PFSK-1 (cell line): ENCODE measurements around the gene TOGARAM1.

ENCODE experiments used
- FOXP2 ChIP-seq: optimal IDR thresholded peaks from 2 replicates; pipeline ENCODE3; 2011; ENCODE audit warnings: borderline replicate concordance, control low read depth, inconsistent platforms; ENCODE audit not compliant: insufficient read depth; ENCODE audit errors: extremely low read length, extremely low read depth
- POLR2AphosphoS5 ChIP-seq: IDR thresholded peaks from 2 replicates; pipeline ENCODE4 v1.6.1; 2012; ENCODE audit warnings: low read depth, mild to moderate bottlenecking, control low read depth, low read length, moderate library complexity
- SIN3A ChIP-seq: IDR thresholded peaks from 2 replicates; pipeline ENCODE4 v1.6.1; 2012; ENCODE audit warnings: mild to moderate bottlenecking, low read length, moderate library complexity, borderline replicate concordance; ENCODE audit not compliant: insufficient read depth
- TAF1 ChIP-seq: IDR thresholded peaks from 2 replicates; pipeline ENCODE4 v1.6.1; 2012; ENCODE audit warnings: low read length, control low read depth, borderline replicate concordance; ENCODE audit not compliant: insufficient read depth
- TF ChIP-seq, protein P1 (sequence below), 2 experiments: IDR thresholded peaks; 2 replicates each; pipeline versions ENCODE4 v1.6.1 to v1.8.0; 2011 to 2012; ENCODE audit warnings: low read depth in 2 of 2, low read length in 2 of 2, control low read depth in 1 of 2, inconsistent platforms in 1 of 2, mild to moderate bottlenecking in 1 of 2, moderate library complexity in 1 of 2; ENCODE audit not compliant: insufficient read depth in 1 of 2

TOGARAM1 gene

DNA sequence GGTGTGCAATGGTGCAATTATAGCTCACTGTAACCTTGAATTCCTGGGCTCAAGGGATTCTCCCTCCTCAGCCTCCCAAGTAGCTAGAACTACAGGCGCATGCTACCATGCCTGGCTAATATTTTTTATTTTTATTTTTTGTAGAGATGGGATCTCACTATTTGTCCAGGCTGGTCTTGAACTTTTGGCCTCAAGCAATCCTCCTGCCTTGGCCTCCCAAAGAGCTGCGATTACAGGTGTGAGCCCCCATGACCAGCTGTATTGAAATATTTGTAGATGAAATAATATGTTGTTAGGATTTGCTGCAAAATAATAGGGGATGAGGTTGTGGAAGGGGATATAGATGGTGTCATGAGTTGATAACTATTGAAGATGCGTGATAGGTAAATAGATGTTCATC is 5.1 kb upstream of the TOGARAM1 start:
- TF ChIP-seq SIN3A (no peak), FOXP2 (no peak), POLR2AphosphoS5 (no peak), TAF1 (no peak)
- TF ChIP-seq, protein P1, sequence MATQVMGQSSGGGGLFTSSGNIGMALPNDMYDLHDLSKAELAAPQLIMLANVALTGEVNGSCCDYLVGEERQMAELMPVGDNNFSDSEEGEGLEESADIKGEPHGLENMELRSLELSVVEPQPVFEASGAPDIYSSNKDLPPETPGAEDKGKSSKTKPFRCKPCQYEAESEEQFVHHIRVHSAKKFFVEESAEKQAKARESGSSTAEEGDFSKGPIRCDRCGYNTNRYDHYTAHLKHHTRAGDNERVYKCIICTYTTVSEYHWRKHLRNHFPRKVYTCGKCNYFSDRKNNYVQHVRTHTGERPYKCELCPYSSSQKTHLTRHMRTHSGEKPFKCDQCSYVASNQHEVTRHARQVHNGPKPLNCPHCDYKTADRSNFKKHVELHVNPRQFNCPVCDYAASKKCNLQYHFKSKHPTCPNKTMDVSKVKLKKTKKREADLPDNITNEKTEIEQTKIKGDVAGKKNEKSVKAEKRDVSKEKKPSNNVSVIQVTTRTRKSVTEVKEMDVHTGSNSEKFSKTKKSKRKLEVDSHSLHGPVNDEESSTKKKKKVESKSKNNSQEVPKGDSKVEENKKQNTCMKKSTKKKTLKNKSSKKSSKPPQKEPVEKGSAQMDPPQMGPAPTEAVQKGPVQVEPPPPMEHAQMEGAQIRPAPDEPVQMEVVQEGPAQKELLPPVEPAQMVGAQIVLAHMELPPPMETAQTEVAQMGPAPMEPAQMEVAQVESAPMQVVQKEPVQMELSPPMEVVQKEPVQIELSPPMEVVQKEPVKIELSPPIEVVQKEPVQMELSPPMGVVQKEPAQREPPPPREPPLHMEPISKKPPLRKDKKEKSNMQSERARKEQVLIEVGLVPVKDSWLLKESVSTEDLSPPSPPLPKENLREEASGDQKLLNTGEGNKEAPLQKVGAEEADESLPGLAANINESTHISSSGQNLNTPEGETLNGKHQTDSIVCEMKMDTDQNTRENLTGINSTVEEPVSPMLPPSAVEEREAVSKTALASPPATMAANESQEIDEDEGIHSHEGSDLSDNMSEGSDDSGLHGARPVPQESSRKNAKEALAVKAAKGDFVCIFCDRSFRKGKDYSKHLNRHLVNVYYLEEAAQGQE (IDR thresholded peaks at IDR 0.05; ENCODE audit: insufficient read depth in 1 of 2, low read depth in 2 of 2, low read length in 2 of 2), result no peak

DNA sequence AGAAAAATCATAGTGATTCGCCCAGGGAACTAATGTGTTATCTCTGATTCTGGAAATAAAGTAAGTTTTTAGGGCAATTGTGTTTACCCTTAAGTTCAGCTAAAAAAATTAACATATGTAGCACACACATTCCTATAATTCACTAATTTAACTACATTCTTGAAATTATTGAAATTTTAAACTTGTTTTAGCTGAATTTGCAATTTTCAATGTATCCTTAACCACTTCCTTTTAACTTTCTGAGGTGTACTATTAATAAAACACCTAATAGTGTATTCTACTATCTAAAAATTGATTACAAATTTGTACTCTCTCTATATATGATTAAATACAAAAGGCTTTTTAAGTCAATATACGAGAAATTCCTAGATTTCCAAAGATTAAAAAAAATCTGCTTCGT is 2.5 kb upstream of the TOGARAM1 start:
- TF ChIP-seq, protein P1 (IDR thresholded peaks at IDR 0.05; ENCODE audit: insufficient read depth in 1 of 2, low read depth in 2 of 2, low read length in 2 of 2), result no peak

DNA sequence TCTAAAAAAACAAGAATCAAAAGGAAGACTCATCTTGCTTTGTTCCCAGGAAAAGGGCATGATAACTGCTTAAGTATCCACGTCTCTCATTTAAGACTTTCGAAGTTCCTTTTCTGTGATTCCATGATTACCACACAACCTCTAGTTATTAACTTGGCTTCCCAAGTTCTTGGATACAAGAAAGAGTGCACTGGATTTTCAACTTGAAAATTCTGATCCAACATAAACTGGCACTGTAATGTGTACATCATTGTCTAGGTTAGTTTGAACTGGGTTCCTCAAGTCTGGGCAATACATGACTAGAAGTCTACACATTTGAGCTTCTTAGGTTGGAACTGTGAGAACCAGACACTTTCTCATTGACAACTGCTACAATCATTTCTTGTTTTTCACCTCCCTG is 1.8 kb upstream of the TOGARAM1 start:
- TF ChIP-seq, protein P1 (IDR thresholded peaks at IDR 0.05; ENCODE audit: insufficient read depth in 1 of 2, low read depth in 2 of 2, low read length in 2 of 2), result no peak
- TF ChIP-seq SIN3A (no peak), POLR2AphosphoS5 (no peak), TAF1 (no peak), FOXP2 (no peak)

DNA sequence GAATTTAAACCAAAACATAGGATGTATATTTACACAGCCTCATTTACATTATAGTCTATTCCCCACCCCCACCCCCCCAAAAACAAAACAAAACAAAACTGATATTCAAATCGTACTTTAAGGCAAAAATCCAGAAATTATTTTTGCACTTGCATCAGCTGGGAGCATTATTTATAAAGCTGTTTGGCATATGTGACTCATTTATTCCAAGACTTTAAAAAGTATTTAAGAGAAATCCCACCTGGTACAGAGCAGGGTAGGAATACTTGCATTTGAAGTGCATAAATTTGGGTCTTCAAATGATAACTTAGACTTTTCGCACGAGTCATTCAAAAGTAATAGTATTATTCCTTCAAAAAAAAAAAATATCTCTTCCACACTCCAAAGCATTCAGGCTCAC is 1.3 kb upstream of the TOGARAM1 start:
- TF ChIP-seq, protein P1 (IDR thresholded peaks at IDR 0.05; ENCODE audit: insufficient read depth in 1 of 2, low read depth in 2 of 2, low read length in 2 of 2), result no peak
- no peak for TF ChIP-seq FOXP2
- no peak for TF ChIP-seq SIN3A
- TF ChIP-seq POLR2AphosphoS5, result no peak
- no peak for TF ChIP-seq TAF1

DNA sequence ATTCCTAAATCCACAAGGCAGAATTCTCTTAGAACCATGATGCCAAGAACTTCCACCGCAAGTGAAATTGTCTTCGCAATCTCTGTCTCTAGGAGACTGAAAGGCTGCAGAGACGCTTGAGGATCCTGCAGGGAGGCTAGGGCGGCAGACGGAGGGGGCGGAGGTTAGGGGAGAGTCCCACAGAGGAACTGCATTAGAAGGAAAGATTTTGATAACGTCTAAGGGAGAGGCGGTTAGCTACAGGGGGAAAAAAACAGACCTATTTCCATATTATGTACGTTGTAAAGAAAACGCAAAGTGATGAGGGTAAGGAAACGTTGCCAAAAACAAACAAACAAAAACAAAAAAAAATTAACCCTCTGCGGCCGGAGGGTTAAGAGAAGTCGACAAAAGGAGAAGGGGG is 838 bp upstream of the TOGARAM1 start:
- TF ChIP-seq POLR2AphosphoS5 (no peak), TAF1 (no peak), FOXP2 (no peak), SIN3A (no peak)
- TF ChIP-seq, protein P1 (IDR thresholded peaks at IDR 0.05; ENCODE audit: insufficient read depth in 1 of 2, low read depth in 2 of 2, low read length in 2 of 2), result no peak
